Measurements from ENCODE around the gene SNPH.

Gene SNPH

GRCh38 chr20:1328680-1329330, 62.7 kb downstream of the SNPH start, which contains the start of gene SDCBP2:
SDCBP2 (minus strand) TSS chr20:1329139; CDS start chr20:1320416, 8,723 bp downstream.
- H3K79me2 ChIP-seq (ENCODE audit: low read length), result peaks cover 58% of the 10 kb centered on the region
- no peak within 1 kb of the TSS for H3K4me2 ChIP-seq (ENCODE audit: low read depth, low read length)

GRCh38 chr20:1330075-1330830, 64.2 kb downstream of the SNPH start:
- Histone ChIP-seq H3K27ac (ENCODE audit: low read length) (no peak overlapping the region), H3K36me3 (replicated peaks; ENCODE audit: insufficient read depth, low read length) (no peaks in the 10 kb centered on the region), H3F3A (ENCODE audit: insufficient read depth, low read length) (no peaks in the 10 kb centered on the region), H3K4me1 (ENCODE audit: low read length) (peaks cover 9% of the 10 kb centered on the region; the same call in 1 of the 2 replicates), H3K27me3 (replicated peaks; ENCODE audit: insufficient read depth, low read length) (no peaks in the 10 kb centered on the region), H3K9me3 (replicated peaks; ENCODE audit: insufficient read depth, low read length) (no peaks in the 10 kb centered on the region), H4K20me1 (ENCODE audit: insufficient read depth, low read length) (no peaks in the 10 kb centered on the region), H2AFZ (ENCODE audit: low read length) (no peak overlapping the region), H3K9me2 (replicated peaks; ENCODE audit: insufficient read depth, low read length) (no peaks in the 10 kb centered on the region), H3K4me3 (ENCODE audit: low read length) (no peak overlapping the region), H3K79me2 (ENCODE audit: low read length) (peaks cover 58% of the 10 kb centered on the region), H3K4me2 (ENCODE audit: low read depth, low read length) (no peak overlapping the region), H3K9ac (ENCODE audit: low read length) (no peak overlapping the region)
- TF ChIP-seq EZH2 (optimal IDR thresholded peaks at IDR 0.05; ENCODE audit: low read depth, low read length) (no peak), EZH2phosphoT487 (IDR thresholded peaks at IDR 0.05; ENCODE audit: low read length) (no peak), CTCF (IDR thresholded peaks at IDR 0.05; ENCODE audit: low read length) (no peak)
- no peak for DNase-seq

More at GRCh38 chr20:1328680-1329330, 62.7 kb downstream of the SNPH start, which contains the start of gene SDCBP2:
- Histone ChIP-seq H3K4me1 (ENCODE audit: low read length) (peaks cover 13% of the 10 kb centered on the region), H3K27me3 (replicated peaks; ENCODE audit: insufficient read depth, low read length) (no peaks in the 10 kb centered on the region), H3K36me3 (replicated peaks; ENCODE audit: insufficient read depth, low read length) (no peaks in the 10 kb centered on the region), H3K9me3 (replicated peaks; ENCODE audit: insufficient read depth, low read length) (no peaks in the 10 kb centered on the region), H3F3A (ENCODE audit: insufficient read depth, low read length) (no peaks in the 10 kb centered on the region), H3K27ac (ENCODE audit: low read length) (no peak within 1 kb of the TSS), H3K9me2 (replicated peaks; ENCODE audit: insufficient read depth, low read length) (no peaks in the 10 kb centered on the region), H3K9ac (ENCODE audit: low read length) (no peak within 1 kb of the TSS), H2AFZ (ENCODE audit: low read length) (no peak within 1 kb of the TSS), H3K4me3 (ENCODE audit: low read length) (no peak within 1 kb of the TSS), H4K20me1 (ENCODE audit: insufficient read depth, low read length) (no peaks in the 10 kb centered on the region)
- DNase-seq, result no peak
- TF ChIP-seq EZH2 (optimal IDR thresholded peaks at IDR 0.05; ENCODE audit: low read depth, low read length), result no peak
- no peak for TF ChIP-seq EZH2phosphoT487 (IDR thresholded peaks at IDR 0.05; ENCODE audit: low read length)
- TF ChIP-seq CTCF (IDR thresholded peaks at IDR 0.05; ENCODE audit: low read length), result no peak

GRCh38 chr20:1331101-1331500, 65.0 kb downstream of the SNPH start:
- Histone ChIP-seq H3K36me3 (replicated peaks; ENCODE audit: insufficient read depth, low read length) (no peaks in the 10 kb centered on the region), H2AFZ (ENCODE audit: low read length) (no peak overlapping the region), H3K27ac (ENCODE audit: low read length) (no peak overlapping the region), H3K27me3 (replicated peaks; ENCODE audit: insufficient read depth, low read length) (no peaks in the 10 kb centered on the region), H4K20me1 (ENCODE audit: insufficient read depth, low read length) (no peaks in the 10 kb centered on the region; the same call in 1 of the 2 replicates), H3K9me2 (replicated peaks; ENCODE audit: insufficient read depth, low read length) (no peaks in the 10 kb centered on the region), H3K79me2 (ENCODE audit: low read length) (peaks cover 49% of the 10 kb centered on the region), H3K4me2 (ENCODE audit: low read depth, low read length) (no peak overlapping the region), H3K4me3 (ENCODE audit: low read length) (no peak overlapping the region), H3K4me1 (ENCODE audit: low read length) (peaks cover 6% of the 10 kb centered on the region; the same call in 1 of the 2 replicates), H3F3A (ENCODE audit: insufficient read depth, low read length) (no peaks in the 10 kb centered on the region), H3K9me3 (replicated peaks; ENCODE audit: insufficient read depth, low read length) (no peaks in the 10 kb centered on the region), H3K9ac (ENCODE audit: low read length) (no peak overlapping the region)
- TF ChIP-seq CTCF (IDR thresholded peaks at IDR 0.05; ENCODE audit: low read length) (no peak), EZH2phosphoT487 (IDR thresholded peaks at IDR 0.05; ENCODE audit: low read length) (no peak), EZH2 (optimal IDR thresholded peaks at IDR 0.05; ENCODE audit: low read depth, low read length) (no peak)
- no peak for DNase-seq
